GM04504 (cell line): ENCODE results near the gene KCTD16.

Experiments used
- DNase-seq: peaks from one replicate; pipeline ENCODE4 v3.0.0-alpha.2; 2012; ENCODE audit warnings: low read depth

Gene KCTD16

DNA sequence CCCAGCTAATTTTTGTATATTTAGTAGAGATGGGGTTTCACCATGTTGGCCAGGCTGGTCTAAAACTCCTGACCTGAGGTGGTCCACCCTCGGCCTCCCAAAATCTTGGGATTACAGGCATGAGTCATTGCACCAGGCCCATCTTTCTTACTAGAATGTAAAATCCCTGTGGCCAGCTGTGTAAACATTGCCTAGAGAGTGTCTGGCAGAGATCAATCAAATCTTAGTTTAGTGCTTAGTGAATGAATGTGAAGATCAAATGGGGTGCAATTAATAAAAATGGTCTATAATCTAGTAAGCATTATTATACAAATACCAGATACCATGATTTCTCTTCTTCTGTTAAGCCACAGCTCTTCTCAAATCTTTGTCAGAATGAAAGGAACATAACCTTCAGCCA is 289.9 kb downstream of the KCTD16 start:
- DNase-seq: no peak

DNA sequence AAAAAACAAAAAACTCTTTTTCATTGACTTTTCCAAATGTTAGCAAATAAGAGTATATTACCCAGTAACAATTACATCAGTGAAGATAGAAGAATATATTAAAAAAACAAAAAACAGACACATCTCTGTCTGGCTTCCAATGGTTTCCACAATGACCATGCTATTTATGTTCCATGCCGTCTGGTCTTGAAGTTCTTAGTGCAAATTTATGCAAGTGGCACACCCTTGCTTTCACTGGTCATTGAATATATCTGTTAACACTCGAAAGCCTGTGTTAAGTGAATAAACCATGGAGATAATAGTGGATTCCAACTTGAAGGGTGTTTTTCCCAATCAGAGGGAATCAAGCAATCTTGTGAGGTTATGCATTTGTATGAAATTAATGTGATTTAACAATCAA is 291.9 kb downstream of the KCTD16 start:
- no peak for DNase-seq

DNA sequence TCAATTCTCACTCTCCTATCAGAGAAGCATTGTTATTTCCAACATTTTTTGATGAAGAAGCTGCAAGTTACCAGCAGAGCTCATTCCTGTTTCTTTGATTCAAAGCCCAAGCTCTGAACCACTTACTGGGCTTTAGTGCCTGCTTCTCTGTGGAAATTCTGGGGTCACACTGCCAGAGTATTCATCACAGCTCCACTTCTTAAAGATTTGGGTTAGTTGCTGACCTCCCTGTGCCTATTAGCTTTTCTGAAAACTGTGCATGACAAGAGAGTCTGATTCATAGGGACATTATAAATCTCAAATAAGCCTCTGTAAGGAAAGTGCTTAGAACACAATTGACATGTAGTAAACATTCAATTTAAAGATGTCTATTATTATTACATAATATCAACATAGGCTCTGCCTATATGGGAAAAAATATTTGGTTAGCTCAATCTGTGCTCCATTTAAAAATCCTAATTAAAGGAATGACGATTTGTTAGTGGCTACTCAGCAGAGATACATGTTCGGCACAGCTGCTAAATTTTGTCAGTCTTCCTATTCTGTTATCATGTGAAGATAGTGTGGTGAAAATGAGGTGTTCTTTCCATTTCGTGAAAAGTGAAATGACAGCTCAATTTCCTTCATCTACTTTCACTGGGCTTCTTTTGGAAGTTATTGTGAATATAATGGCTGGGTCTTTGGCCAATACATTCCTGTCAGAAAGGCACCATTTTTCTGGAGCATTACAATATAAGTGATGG is 293.0 kb downstream of the KCTD16 start:
- no peak for DNase-seq

DNA sequence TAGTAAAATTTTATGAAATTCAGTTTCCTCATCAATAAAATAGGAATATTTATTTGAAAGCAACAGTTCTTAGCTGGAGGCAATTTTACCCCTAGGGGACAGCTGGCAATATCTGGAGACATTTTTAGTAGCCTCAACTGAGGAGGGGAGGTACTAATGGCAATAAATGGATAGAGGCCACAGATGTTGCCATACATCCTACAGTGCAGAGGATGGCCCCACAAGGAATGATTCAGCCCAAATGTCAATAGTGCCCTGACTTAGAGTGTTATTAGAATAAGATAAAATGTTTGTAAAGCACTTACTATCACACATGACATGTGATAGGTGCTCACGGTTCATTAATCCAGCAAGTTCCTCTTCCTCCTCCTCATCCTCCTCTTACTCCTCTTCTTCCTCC is 293.6 kb downstream of the KCTD16 start:
- DNase-seq: no peak

DNA sequence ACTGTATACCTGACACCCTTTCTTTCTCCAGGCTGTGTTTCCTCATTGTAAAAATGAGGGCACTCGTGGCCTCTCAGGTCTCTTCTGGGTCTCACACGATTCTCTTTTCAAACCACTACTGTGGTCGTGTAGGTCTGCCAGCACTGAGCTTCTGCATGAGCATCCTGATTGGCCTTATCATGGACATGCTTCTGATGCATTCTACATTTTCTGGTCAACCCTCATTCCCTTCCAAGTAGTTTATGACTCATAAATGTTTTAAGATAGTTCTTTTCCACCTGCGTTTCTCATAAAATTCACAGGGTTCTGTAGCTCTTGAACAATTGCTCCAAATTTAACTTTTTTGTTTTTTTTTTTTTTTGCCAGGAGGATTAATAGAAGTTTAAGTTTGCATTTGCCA is 294.8 kb downstream of the KCTD16 start:
- no peak for DNase-seq

DNA sequence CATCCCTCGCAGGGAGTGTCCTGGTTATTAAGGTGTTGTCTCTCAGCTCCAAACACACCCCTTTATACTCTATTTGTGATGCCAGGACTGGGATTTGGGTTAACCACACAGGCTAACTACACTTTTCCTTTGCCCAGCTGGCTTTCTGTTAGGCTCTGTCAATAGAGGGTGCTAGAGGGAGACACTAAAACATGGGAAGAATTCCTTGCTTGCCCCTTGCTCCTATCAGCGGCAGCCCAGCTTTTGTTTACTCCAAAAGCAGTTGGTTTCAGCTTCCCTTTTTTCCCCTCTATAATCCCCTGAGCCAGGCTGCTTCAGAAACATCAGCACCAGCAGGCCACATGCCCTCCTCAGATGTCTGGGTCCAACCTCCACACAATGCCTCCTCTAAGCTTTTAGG is 297.1 kb downstream of the KCTD16 start:
- peak; percentile 18 for DNase-seq

DNA sequence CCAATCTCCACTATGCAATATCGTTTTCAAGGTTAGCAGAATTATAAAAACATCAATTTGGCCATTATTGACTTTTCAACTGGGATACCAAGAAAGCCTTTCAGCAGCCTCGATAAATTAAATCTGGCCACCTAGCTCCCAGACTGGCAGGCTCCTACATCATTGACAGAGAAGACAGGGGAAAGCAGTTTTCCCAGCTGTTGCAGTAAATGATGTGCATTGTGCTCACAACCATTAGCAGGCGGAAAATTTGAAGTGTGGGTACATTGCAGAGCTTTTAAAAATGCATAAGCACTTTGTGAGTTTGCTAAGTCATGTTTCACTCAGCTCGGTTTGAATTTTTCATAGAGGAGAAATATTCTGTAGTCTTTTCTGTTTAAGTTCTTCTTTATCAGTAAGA is 297.9 kb downstream of the KCTD16 start:
- no peak for DNase-seq

DNA sequence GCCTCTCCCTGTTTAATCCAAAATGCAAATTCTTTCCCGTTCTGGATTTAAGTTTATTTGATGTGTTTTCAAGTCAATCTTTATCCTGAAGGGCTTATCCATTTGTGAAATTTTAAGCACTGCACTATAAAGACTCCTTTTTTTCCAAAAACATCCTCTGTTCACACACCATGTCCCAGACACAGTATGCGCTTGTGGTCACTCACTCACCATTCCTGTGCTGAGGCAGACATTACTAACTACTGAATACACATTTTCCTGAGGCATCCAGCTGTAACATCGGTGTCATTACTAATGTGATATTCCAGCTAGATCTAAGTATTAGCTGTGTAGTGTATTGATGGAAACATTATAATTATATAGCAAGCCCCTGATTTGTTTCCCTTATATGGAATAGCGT is 298.4 kb downstream of the KCTD16 start:
- DNase-seq: no peak

DNA sequence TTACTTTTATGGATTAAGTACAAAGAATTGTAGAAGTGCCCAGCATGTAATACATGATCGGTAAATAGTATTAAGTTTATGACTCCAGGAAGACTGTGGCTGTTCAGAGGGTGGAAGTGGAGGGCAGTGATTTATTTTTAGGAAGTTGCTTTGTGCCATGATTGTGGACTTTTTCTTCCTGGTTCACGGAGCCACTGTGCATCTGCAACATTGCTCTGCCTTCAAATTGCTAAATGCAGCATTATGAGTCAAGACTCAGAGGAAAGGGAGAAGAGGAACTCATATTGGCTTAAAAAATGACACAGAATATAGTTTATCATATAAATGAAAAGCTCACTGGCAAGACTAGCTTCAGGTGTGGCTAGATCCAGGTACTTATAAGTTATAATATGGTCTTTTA is 301.5 kb downstream of the KCTD16 start:
- DNase-seq: no peak

DNA sequence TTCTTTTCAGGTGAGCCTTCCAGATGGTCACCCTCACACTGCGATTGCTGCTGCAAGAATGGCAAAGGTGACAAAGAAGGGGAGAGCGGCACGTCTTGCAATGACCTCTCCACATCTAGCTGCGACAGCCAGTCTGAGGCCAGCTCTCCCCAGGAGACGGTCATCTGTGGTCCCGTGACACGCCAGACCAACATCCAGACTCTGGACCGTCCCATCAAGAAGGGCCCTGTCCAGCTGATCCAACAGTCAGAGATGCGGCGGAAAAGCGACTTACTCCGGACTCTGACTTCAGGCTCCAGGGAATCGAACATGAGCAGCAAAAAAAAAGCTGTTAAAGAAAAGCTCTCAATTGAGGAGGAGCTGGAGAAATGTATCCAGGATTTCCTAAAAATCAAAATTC is 303.0 kb downstream of the KCTD16 start:
- DNase-seq: no peak

DNA sequence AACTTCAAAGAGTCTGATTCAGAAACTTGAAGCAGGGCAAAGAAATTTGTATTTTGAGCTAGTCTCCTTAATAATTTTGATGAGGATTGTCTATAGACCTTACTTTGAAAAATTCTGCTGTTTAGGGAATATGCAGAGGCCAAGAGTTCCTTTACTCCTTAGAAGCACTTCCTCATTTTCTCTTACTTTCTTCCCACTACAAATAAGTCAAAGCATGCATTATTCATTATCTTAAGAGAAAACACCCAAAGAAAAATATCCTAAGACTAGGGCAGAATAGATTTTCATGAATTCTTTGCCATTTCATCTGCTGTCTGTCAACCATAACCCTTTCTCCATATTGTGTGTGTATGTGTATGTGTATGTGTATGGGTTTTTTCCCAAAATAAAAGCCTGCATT is 307.9 kb downstream of the KCTD16 start:
- no peak for DNase-seq

DNA sequence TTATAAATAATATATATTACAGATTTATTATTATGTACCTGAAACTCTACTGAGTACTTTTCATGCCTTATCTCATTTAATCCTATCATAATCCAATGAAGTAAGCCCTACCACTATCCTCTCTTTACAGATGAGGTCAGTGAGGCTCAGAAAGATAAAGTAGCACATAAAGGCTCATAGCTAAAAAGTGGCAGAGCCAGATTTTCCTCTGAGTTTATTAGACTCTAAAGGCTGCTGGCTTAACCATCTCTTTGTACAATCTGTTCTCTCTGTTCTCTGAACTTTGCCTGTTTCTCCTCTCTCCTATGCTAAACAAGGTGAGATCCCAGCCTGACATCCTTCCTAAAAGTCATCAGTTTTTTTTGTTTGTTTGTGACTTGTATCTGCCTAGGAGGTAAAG is 311.2 kb downstream of the KCTD16 start:
- DNase-seq: no peak

DNA sequence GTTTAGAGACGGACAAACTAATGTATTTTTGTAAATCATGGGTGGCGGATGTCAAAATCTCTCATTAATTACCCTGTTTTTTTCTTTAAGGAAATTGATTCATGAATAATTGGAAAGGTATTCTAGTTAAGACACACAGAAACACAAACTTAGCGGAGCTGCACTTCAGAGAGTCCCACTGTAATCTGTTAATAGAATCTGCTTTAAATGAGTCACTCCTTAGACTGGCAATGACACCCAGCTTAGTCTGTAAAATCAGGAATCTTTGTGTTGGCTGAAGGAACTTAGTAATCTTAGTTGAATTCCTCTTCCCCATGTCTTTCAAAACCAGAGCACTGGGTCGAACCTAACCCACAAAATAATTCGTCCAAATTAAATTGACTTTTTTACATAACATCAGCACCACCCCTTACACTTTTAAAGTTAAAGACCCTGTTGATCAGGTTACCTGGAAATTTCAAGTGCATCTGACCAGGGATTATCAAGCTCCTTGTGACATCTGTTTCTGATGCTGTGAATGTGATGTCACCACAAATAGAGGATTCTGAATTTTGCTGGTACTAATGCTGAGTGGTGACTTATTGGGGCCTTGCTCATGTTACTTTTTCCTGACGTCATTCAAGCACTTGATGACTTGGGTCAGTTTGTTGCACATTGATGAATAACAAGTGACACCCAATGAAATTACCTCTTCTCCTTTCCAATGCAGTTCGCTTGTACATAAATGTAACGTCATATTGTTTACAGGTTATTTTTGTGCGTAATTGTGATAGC is 313.6 kb downstream of the KCTD16 start:
- peak; percentile 42 for DNase-seq

DNA sequence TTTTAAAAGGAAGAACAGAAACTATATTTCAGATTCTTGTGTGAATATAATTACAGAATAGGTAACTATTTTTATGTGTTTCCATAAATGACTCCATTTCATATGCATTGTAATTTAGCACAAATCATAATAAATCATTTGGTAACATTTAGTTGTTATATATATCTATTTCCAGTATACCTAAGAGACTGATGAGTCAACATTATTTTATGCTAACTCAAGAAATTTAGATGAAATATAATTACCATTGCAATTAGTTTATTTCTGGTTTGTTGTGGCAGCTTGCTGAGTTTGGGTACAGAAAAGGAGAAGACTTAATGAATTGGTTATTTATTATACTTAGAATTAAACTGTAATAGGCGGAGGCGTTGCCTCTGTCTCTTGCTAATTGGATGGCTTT is 314.9 kb downstream of the KCTD16 start:
- no peak for DNase-seq

DNA sequence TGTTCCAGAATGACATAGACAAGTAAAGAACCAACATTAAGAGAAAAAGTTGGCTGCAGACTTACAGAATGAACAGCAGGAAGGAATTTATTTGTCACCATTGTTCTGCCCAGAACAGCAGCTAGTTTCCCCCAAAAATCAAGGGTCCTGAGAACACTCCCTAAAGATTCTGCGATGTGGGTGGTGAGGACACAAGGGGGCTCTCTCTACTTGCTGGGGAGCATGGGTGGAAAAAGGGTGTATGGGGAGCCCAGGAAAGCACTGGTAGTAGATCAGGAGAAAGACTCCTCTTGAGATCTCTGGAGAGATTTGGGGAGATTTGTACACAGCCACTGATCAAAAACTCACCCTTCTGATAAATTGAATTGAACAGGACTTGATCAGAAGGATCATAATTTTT is 316.5 kb downstream of the KCTD16 start:
- DNase-seq: no peak

DNA sequence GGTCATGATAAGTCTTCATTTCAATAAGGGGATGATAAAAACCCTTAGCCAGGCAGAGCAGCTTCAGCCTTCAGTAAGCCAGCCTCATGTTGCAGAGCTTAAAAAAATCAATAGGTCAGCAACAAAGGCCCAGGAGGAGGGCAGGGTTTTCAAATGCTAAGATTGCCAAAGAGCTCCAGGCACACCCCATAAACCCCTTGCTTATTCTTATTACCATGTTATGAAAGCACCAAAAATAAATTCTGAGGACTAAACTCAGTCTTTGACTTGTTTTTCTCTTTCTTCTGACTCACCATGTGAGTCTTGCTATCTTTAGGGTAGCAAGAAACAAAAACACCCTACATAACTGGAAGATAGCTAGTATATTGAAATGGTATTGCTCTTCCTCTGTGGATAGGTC is 317.1 kb downstream of the KCTD16 start:
- no peak for DNase-seq

DNA sequence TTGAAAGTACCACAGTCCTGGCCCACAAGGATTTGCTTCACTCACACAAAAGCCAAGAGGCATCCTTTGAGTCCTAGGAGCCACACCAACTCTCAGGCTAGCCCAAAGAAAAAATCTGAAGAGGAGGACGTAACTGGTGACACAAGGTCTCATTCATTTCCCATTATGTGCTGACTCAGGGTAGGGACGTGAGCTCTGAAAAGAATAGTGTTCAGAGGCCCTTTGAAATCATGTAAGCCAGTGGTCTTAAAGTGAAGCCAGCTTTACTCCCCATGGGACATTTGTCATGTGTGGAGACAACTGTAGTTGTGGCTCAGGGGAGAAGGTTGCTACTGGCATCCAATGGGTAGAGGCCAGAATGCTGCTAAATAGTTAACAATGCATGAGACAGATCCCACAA is 332.4 kb downstream of the KCTD16 start:
- DNase-seq: no peak

DNA sequence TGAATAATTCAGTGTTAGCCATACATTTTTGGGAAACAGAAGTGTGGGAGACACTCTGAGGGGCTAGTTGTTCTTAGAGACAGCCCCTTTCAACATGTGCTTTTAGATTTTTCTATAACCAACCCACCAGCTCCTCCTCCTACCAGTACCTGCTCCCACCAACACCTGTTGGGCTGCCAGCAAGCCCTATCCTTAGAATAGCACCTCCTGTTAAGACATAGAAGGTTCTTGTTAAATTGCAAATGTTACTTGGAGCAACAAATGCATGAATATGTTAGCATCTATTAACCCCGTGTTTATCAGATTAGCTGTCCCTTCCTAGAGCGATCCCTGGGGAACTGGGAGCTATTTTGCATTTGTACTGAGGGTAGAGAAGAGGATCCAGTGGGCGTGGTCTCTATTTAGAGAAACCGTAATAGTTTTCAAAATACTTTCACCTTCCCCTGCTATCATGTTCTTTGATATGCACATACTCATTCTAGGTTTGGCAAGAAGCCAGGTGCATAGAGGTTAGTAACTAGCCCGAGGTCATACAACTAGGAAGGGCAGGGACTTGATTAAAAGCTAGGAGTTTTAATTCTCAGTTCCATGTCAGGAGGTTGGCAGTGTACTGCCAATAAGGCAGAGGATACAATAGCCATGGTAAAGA is 334.4 kb downstream of the KCTD16 start:
- DNase-seq: no peak

DNA sequence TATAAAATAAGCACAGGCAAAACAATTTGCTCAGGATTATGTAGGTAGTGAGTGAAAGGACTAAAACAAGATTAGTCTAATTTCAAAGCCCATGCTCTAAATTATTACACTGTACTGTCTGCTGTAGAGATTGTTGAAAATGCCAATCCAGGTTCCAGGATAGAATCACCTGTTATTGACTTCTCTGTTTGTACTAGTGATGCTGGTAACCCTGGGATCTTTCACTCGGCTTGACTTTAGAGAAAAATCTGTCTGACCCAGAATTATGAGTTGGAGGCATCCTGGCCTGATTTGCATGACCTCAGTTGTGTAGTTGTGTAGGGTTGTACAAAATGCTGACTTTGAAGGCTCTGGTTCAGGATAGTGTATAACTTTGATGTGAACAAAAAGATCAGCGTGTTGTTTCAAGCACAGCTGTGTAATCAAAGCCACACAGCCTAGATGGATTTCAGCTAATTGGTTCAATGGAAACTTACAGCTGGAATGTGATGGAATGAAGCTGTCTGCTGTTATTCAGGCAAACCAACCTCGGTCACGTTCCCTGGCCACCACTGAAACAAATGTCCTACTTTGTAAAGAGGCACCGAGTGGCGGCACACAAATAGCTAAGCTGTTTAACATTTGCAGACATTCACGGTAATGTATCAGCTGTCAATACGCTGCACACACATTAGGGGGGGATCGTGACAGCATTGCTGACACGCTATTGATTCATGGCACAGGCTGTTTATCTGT is 340.3 kb downstream of the KCTD16 start:
- DNase-seq: no peak

DNA sequence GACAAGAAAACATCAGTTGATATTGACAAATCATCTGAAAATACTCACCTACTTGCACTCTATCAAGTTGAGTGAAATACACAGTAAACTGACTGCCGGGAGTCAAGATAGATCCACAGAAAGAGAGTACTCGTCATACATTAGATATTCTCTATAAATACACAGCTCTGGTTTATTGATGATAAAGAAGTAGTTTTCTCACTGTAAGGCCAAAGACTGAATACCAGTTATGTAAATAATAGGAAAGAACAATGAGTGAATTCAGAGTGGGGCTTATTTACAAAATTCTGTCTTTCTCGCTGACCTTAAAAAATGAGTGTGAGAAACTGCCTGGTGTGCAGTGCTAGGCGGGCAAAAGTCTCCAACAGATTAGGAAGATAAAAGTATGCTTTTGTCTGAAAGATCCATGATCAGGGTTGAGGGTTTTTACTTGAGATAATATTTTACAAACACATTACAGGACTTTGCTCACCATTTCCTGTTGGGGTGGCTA is 341.0 kb downstream of the KCTD16 start:
- DNase-seq: no peak

DNA sequence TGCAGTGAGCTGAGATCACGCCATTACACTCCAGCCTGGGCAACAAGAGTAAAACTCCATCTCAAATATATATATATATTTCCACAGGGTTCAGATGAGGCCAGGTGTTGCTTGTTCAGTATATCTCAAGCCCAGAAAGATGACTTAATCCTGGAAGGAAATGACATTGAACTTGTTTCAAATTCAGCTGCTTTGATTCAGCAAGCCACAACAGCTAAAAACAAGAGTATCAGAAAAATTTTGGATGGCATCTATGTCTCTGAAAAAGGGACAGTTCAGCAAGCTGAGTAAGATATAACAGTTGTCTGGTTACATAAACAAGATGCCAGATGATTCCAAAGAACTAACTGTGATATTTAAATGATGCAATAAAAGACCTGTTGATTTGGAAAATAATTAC is 352.0 kb downstream of the KCTD16 start:
- no peak for DNase-seq

DNA sequence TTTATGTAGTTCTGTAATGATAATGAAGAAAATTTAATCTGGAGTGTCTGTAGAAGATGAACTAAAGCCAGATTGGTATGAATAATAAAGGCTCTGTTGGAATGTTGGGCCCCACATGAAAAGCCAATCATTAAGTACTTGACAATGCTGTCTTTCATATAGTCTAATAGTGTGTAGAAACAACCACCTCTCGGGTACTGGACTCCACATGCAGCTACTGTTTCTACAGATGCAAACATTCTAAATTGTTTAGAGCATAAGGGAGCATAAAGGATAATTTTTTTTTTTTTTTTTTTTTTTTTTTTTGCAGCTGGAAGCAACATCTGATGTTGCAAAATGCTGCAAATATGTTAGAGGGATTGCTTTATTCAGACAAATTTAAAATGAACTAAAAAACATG is 354.3 kb downstream of the KCTD16 start:
- DNase-seq: no peak
